Measurements from ENCODE around the gene MAEA.

DNA sequence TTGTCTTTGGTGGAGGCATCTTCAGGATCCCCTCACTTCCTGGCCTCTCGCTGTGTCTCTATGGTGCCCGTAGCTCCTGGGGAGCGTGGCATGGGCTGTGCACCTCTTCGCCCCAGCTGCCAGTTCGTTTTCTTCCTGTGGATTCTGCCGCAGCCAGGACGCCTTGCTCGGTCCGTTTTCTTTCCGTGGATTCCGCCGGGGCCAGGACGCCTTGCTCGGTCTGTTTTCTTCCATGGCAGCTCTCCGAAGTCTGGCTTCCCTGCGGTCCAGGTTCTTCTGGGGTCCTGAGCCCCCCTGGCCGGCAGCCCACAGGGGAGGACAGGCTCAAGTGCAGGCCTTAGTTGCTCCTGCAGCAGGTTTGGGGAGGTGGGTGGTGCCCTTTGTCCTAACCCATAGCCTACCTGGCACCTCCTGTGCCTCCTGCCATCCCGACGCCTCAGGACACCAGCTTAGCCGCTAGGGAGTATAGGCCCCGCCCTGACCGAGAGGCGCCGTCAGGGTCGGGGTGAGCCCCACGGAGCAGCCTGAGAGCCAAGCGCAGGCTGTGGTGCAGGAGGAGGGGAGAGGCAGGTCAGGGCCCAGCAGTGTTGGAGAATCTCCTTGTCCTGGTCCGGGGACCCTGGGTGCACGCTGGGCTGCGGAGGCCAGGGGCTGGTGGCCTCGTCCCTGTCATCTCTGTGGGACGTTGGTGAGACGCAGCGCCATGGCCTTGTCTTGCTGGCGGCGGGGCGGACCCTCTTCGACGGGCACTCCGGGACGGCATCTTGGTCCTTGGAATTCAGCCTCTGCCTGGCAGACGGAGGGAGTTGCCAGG lies 84.4 kb downstream of the MAEA start:
- TF ChIP-seq POLR2A (IDR thresholded peaks at IDR 0.05), result no peak
- TF ChIP-seq, protein P1, sequence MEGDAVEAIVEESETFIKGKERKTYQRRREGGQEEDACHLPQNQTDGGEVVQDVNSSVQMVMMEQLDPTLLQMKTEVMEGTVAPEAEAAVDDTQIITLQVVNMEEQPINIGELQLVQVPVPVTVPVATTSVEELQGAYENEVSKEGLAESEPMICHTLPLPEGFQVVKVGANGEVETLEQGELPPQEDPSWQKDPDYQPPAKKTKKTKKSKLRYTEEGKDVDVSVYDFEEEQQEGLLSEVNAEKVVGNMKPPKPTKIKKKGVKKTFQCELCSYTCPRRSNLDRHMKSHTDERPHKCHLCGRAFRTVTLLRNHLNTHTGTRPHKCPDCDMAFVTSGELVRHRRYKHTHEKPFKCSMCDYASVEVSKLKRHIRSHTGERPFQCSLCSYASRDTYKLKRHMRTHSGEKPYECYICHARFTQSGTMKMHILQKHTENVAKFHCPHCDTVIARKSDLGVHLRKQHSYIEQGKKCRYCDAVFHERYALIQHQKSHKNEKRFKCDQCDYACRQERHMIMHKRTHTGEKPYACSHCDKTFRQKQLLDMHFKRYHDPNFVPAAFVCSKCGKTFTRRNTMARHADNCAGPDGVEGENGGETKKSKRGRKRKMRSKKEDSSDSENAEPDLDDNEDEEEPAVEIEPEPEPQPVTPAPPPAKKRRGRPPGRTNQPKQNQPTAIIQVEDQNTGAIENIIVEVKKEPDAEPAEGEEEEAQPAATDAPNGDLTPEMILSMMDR (IDR thresholded peaks at IDR 0.05), result no peak
- no peak for TF ChIP-seq POLR2AphosphoS5 (IDR thresholded peaks at IDR 0.05)
